ENCODE measurements around the gene SINHCAF. TPM values are rescaled to one million over a fixed set of nuclear protein-coding genes. Genes with fewer than 3 reads are reported as not detected.

The SINHCAF gene
- total and polyA plus RNA-seq, 12 donors: 5.7 to 16.9 (median 10.1) TPM

DNA sequence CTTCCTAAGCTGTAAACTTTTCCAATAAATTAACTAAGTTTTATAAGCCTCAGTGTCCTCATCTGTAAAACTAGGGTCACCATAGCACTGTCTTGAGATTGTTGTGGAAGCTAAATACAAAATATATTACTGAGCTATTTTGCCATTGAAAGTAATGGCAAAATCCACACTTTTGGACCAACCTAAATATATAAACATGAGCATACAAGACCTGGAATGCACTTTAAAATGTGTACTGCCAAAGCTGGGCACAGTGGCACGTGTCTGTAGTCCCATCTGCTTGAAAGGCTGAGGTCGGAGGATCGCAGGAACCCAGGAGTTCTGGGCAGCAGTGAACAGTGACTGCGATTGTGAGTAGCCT is 29.8 kb upstream of the SINHCAF start:
- WGBS, 2 donors: 70 to 94% methylated on average over 4 of the region's 4 CpGs
- Histone ChIP-seq H3K9me3 (no peaks in the 10 kb centered on the region), H3K4me3 (no peak overlapping the region), H3K27ac (no peak overlapping the region), H3K27me3 (peaks cover 0 to 6% (median 0%) of the 10 kb centered on the region in 7 donors), H3K4me1 (no peaks in the 10 kb centered on the region), H3K36me3 (no peaks in the 10 kb centered on the region)
- TF ChIP-seq, protein P1, sequence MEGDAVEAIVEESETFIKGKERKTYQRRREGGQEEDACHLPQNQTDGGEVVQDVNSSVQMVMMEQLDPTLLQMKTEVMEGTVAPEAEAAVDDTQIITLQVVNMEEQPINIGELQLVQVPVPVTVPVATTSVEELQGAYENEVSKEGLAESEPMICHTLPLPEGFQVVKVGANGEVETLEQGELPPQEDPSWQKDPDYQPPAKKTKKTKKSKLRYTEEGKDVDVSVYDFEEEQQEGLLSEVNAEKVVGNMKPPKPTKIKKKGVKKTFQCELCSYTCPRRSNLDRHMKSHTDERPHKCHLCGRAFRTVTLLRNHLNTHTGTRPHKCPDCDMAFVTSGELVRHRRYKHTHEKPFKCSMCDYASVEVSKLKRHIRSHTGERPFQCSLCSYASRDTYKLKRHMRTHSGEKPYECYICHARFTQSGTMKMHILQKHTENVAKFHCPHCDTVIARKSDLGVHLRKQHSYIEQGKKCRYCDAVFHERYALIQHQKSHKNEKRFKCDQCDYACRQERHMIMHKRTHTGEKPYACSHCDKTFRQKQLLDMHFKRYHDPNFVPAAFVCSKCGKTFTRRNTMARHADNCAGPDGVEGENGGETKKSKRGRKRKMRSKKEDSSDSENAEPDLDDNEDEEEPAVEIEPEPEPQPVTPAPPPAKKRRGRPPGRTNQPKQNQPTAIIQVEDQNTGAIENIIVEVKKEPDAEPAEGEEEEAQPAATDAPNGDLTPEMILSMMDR (IDR thresholded peaks at IDR 0.05): no peak
- ATAC-seq: no peak
- no peak for DNase-seq
- intact Hi-C loops (cut with DNase I): no loop called here

DNA sequence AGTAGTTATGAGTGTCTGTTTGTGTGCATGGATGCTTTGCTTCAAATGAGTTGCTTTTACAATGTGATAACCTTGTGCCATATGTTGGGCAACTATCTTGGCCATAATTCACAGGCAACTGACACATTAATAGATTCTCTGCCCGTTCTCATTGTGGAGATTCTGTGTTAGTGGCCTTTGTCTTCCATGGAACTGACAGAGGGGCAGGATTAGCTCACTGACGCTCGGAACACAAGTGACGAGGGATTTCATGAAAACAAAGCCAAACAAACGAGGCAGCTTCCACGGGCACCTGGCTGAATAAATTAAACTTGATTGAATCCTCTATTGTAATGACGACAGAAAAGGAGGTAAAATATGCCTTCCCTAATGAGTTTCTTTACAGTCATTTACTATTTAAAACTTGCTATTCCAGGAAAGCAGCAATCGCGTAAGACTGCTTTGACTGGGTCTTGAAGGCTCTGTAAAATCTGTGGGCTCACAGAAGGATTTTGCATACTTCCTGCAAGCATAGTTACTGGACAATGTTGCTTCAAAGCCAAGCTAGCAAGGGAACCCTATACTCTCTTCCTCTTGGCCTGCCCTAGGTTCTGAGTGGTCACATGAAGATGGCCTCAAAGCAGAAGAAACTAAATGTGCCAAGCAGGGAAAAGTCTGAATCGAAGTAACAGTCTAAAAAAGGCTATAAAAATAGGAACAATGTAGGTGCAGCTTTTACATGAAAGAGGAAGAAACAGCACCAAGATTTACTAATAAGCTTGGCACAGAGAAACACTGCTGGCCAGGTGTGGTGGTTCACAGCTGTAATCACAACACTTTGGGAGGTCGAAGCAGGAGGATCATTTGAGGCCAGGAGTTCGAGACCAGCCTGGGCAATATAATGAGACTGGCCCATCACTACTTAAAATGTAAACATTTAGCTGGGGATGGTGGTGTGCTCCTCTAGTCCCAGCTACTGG is 28.1 kb upstream of the SINHCAF start:
- Histone ChIP-seq H3K36me3 (no peaks in the 10 kb centered on the region), H3K4me3 (no peak overlapping the region), H3K4me1 (no peaks in the 10 kb centered on the region), H3K27me3 (peaks cover 0 to 9% (median 0%) of the 10 kb centered on the region in 7 donors), H3K9me3 (no peaks in the 10 kb centered on the region), H3K27ac (no peak overlapping the region)
- TF ChIP-seq, protein P1 (IDR thresholded peaks at IDR 0.05): no peak
- WGBS, 2 donors: 53 to 58% methylated on average over 12 of the region's 12 CpGs
- intact Hi-C loops (cut with DNase I): no loop called here
- no peak for DNase-seq
- peak in 3 of 8 donors; percentile 8 to 63 (median 33) for ATAC-seq

DNA sequence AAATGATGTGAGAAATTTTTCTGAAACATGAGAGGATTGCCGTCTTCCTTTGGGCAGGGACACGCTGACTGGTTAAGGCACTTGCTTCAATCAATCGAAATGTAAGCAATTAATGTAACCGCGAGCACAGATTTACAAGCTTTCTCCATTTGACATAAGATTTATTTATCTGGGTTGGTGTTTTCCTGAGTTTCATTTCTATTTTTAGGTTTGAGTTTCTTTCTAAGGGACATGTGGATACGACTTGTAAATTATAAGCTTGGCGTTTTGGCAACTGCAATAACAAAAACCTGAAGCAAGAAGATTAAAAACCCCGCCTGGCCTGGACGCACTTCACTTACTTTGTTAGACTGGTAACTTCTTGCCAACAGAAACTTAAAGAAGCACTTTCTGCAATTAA is 20.3 kb upstream of the SINHCAF start:
- no peaks in the 10 kb centered on the region for H3K36me3 ChIP-seq
- no peaks in the 10 kb centered on the region for H3K9me3 ChIP-seq
- no peak for ATAC-seq
- no peak overlapping the region for H3K4me3 ChIP-seq
- no peak overlapping the region for H3K27ac ChIP-seq
- 73 to 80% methylated on average over 9 of the region's 9 CpGs for WGBS, 2 donors
- intact Hi-C loops (cut with DNase I): no loop called here
- DNase-seq: no peak
- H3K4me1 ChIP-seq: no peaks in the 10 kb centered on the region
- TF ChIP-seq, protein P1 (IDR thresholded peaks at IDR 0.05): no peak
- H3K27me3 ChIP-seq: peaks cover 0 to 4% (median 0%) of the 10 kb centered on the region in 7 donors

DNA sequence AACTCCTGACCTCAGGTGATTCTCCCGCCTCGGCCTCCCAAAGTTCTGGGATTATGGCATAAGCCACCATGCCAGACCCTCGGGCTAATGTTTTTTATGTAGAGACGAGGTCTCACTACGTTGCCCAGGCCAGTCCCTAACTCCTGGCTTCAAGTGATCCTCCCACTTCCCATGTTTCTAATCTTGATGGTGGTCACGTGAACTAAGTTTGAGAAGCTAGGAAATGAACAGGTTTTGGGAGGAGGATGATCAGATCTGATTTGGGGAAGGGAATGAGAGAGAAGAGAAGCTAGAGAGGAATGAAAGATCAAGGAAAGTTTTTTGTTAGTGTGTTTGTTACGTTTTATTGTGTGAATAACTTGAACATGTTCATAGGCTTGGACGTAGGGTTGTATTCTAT is 17.2 kb upstream of the SINHCAF start:
- no peak for DNase-seq
- no peaks in the 10 kb centered on the region for H3K9me3 ChIP-seq
- no peaks in the 10 kb centered on the region for H3K4me1 ChIP-seq
- TF ChIP-seq, protein P1 (IDR thresholded peaks at IDR 0.05): no peak
- H3K27ac ChIP-seq: no peak overlapping the region
- H3K4me3 ChIP-seq: no peak overlapping the region
- ATAC-seq: no peak
- H3K27me3 ChIP-seq: no peaks in the 10 kb centered on the region
- intact Hi-C loops (cut with DNase I): no loop called here
- 79 to 90% methylated on average over 8 of the region's 8 CpGs for WGBS, 2 donors
- H3K36me3 ChIP-seq: no peaks in the 10 kb centered on the region

All from heart right ventricle (tissue), 16 donors.